A549 (cell line): ENCODE measurements around the gene SNRK. TPM values are rescaled to one million over a fixed set of nuclear protein-coding genes. Genes with fewer than 3 reads are reported as not detected.

Source experiments
- ATAC-seq, 2 experiments: fragments of 200-7000 bp in 1 of 2; fragments of >200 bp in 1 of 2; cut with Nextera tagmentation in 1 of 2; cut with Tn5 transposase in 1 of 2; 3 replicates each; pipeline versions ENCODE4 v1.8.0 to v1.9.1; 2018 to 2020; ENCODE audit warnings: mild to moderate bottlenecking in 1 of 2, moderate library complexity in 1 of 2
- CTCF ChIA-PET: fragments of 300-600 bp; sonication (Branson Sonifier 250); formaldehyde crosslinking; extraction: SDS; loops from one replicate; lab custom pipeline; 2021; ENCODE audit warnings: antibody characterized with exemption, inconsistent platforms; lab: Yijun Ruan, JAX
- POLR2A ChIA-PET: fragments of 350-600 bp; formaldehyde crosslinking; extraction: SDS; loops from one replicate; lab custom pipeline; 2021; ENCODE audit warnings: antibody characterized with exemption, inconsistent platforms; lab: Yijun Ruan, JAX
- DNase-seq, 2 experiments: peaks; one replicate each; pipeline versions ENCODE4 v3.0.0 to v3.0.0-alpha.2; 2011 to 2016; ENCODE audit warnings: low read depth in 1 of 2, low spot score in 1 of 2
- FAIRE-seq: peaks from 2 replicates; lab custom pipeline; 2011; peaks lifted over from hg19 to GRCh38; lab: Jason Lieb, UNC
- H3K27ac ChIP-seq, 2 experiments: fragments of >200 bp; sonication (Bioruptor Twin); formaldehyde crosslinking; 3 replicates each; pipeline ENCODE4 v1.5.1; 2016 to 2017
- H3K4me1 ChIP-seq: fragments of >200 bp; sonication (Bioruptor Twin); formaldehyde crosslinking; 3 replicates; pipeline ENCODE4 v1.6.1; 2016
- H3K4me2 ChIP-seq: fragments of >200 bp; sonication (Bioruptor Twin); formaldehyde crosslinking; 3 replicates; pipeline ENCODE4 v1.6.1; 2016
- H3K4me3 ChIP-seq: fragments of >200 bp; sonication (Bioruptor Twin); formaldehyde crosslinking; 3 replicates; pipeline ENCODE4 v1.5.1; 2016
- H3K9me3 ChIP-seq: fragments of >200 bp; sonication (Bioruptor Twin); formaldehyde crosslinking; 3 replicates; pipeline ENCODE4 v1.6.1; 2016
- BHLHE40 ChIP-seq: IDR thresholded peaks from 2 replicates; pipeline ENCODE4 v1.6.1; 2012; ENCODE audit warnings: low read depth, low read length, inconsistent platforms
- CEBPB ChIP-seq, 2 experiments: fragments of >200 bp in 1 of 2; sonication (Bioruptor Twin) in 1 of 2; formaldehyde crosslinking in 1 of 2; IDR thresholded peaks; 2 replicates each; pipeline ENCODE4 v1.6.1; 2012 to 2016
- CHD4 ChIP-seq: fragments of 200-600 bp; sonication (generic); IDR thresholded peaks from 2 replicates; pipeline ENCODE4 v1.6.1; 2016; ENCODE audit warnings: antibody characterized with exemption, mild to moderate bottlenecking, borderline replicate concordance
- EHF ChIP-seq: fragments of 250-450 bp; sonication (Bioruptor Pico); IDR thresholded peaks from 2 replicates; pipeline ENCODE4 v1.5.0; 2020; ENCODE audit warnings: mild to moderate bottlenecking
- FOXS1 ChIP-seq: fragments of 250-450 bp; sonication (Bioruptor Pico); IDR thresholded peaks from 2 replicates; pipeline ENCODE4 v1.5.0; 2020; ENCODE audit warnings: mild to moderate bottlenecking, moderate library complexity
- GATA3 ChIP-seq: IDR thresholded peaks from 2 replicates; pipeline ENCODE4 v1.6.1; 2012; ENCODE audit warnings: borderline replicate concordance
- HDAC2 ChIP-seq: fragments of 200-600 bp; sonication (generic); IDR thresholded peaks from 2 replicates; pipeline ENCODE4 v1.6.1; 2016
- HOXB5 ChIP-seq: fragments of 250-450 bp; sonication (Bioruptor Pico); IDR thresholded peaks from 2 replicates; pipeline ENCODE4 v1.5.0; 2020; ENCODE audit warnings: mild to moderate bottlenecking, moderate library complexity
- JUN ChIP-seq, 2 experiments: fragments of >200 bp; sonication (Bioruptor Twin); formaldehyde crosslinking; IDR thresholded peaks; 2 replicates in 1 of 2; 3 replicates in 1 of 2; pipeline ENCODE4 v1.6.1; 2016 to 2017
- KDM5A ChIP-seq: fragments of 200-600 bp; sonication (generic); IDR thresholded peaks from 2 replicates; pipeline ENCODE4 v1.6.1; 2016; ENCODE audit warnings: antibody characterized with exemption, mild to moderate bottlenecking
- MAX ChIP-seq: IDR thresholded peaks from 2 replicates; pipeline ENCODE4 v1.6.1; 2012
- MYC ChIP-seq: IDR thresholded peaks from 2 replicates; pipeline ENCODE4 v1.6.1; 2012; ENCODE audit warnings: mild to moderate bottlenecking, inconsistent platforms, low read length, improper control_type of control experiment, borderline replicate concordance
- PBX3 ChIP-seq: IDR thresholded peaks from 2 replicates; pipeline ENCODE4 v1.6.1; 2012
- POLR2AphosphoS2 ChIP-seq: conservative IDR thresholded peaks from 2 replicates; pipeline ENCODE4 v1.6.1; 2012; ENCODE audit warnings: low read length, improper control_type of control experiment, inconsistent platforms
- RCOR1 ChIP-seq: fragments of 150-350 bp; IDR thresholded peaks from 2 replicates; pipeline ENCODE4 v1.6.1; 2014; ENCODE audit warnings: antibody characterized with exemption, low read length, low read depth
- REST ChIP-seq: fragments of 200-600 bp; sonication (generic); IDR thresholded peaks from 2 replicates; pipeline ENCODE4 v1.6.1; 2016; ENCODE audit warnings: antibody characterized with exemption, mild to moderate bottlenecking, moderate library complexity
- RNF2 ChIP-seq: fragments of 200-600 bp; sonication (generic); IDR thresholded peaks from 2 replicates; pipeline ENCODE4 v1.6.1; 2016; ENCODE audit warnings: low read depth, mild to moderate bottlenecking, antibody characterized with exemption, moderate library complexity, borderline replicate concordance
- SREBF2 ChIP-seq: fragments of 450-650 bp; IDR thresholded peaks from 2 replicates; pipeline ENCODE4 v1.6.1; 2014; ENCODE audit warnings: mild to moderate bottlenecking, moderate library complexity
- TFCP2L1 ChIP-seq: fragments of 250-450 bp; sonication (Bioruptor Pico); IDR thresholded peaks from 2 replicates; pipeline ENCODE4 v1.5.0; 2021; ENCODE audit warnings: mild to moderate bottlenecking
- USF2 ChIP-seq: fragments of 450-650 bp; IDR thresholded peaks from 2 replicates; pipeline ENCODE4 v1.6.1; 2014; ENCODE audit warnings: antibody characterized with exemption
- WGBS: methylation state at CpG from one replicate; pipeline ENCODE4 v1.1.6; 2017; ENCODE audit errors: missing lambda C conversion rate; 5-methylcytosine and 5-hydroxymethylcytosine counted together
- polyA plus RNA-seq, 4 experiments: library from polyadenylated mRNA; depleted of rRNA in 3 of 4; stranded (reverse); fragments of >200 nt; fragmentation: RNase III in 1 of 4; extraction: RNeasy Plus Mini Kit Qiagen cat#74134 plus additional on column Dnase treatment in 1 of 4; gene quantifications; 2 replicates in 3 of 4; 3 replicates in 1 of 4; pipeline ENCODE4 v1.2.3, GENCODE V29; 2011 to 2017

The SNRK gene
- polyA plus RNA-seq, 2 of the 4 experiments (the other 2 are of a cell fraction) = 3.5 to 7.2 TPM

- Histone ChIP-seq H3K4me1 (no peaks in the 10 kb centered on the region), H3K4me3 (no peak overlapping the region), H3K27ac (no peak overlapping the region), H3K4me2 (no peak overlapping the region), H3K9me3 (no peaks in the 10 kb centered on the region)
- 94% methylated on average over 3 of the region's 9 CpGs for WGBS
- FAIRE-seq (no peak), ATAC-seq (no peak), DNase-seq (no peak)
- ChIA-PET CTCF (no interaction called here), POLR2A (no interaction called here)
- no peak for TF ChIP-seq HDAC2
- TF ChIP-seq RNF2 = no peak
- TF ChIP-seq GATA3 = no peak
Observed at GRCh38 chr3:43366885-43367284, 80.5 kb downstream of the SNRK start.

GRCh38 chr3:43369404-43370292 is 83.3 kb downstream of the SNRK start:
- H3K4me2 ChIP-seq = no peak overlapping the region
- FAIRE-seq = no peak
- ChIA-PET POLR2A (no interaction called here), CTCF (no interaction called here)
- no peak overlapping the region for H3K4me3 ChIP-seq
- H3K9me3 ChIP-seq = no peaks in the 10 kb centered on the region
- TF ChIP-seq SREBF2 (no peak), MYC (no peak)
- whole genome bisulfite sequencing = 96% methylated on average over 4 of the region's 8 CpGs
- DNase-seq = no peak
- no peaks in the 10 kb centered on the region for H3K4me1 ChIP-seq
- no peak overlapping the region for H3K27ac ChIP-seq
- ATAC-seq = no peak

- TF ChIP-seq MAX = no peak
- no peak for TF ChIP-seq JUN (IDR thresholded peaks at IDR 0.05)
- TF ChIP-seq HOXB5 (CRISPR knock-in tag) = no peak
- TF ChIP-seq SREBF2 = no peak
- no peak for TF ChIP-seq KDM5A
- no peak for TF ChIP-seq EHF (CRISPR knock-in tag)
- TF ChIP-seq POLR2AphosphoS2 = no peak
- TF ChIP-seq RNF2 = no peak
- FAIRE-seq = no peak
- CTCF ChIA-PET = no interaction called here
Observed at GRCh38 chr3:43370293-43370980, 84.1 kb downstream of the SNRK start.

GRCh38 chr3:43371494-43371893 is 85.2 kb downstream of the SNRK start:
- CTCF ChIA-PET = no interaction called here

More at GRCh38 chr3:43370293-43370980, 84.1 kb downstream of the SNRK start:
- Histone ChIP-seq H3K27ac (no peak overlapping the region), H3K9me3 (no peaks in the 10 kb centered on the region), H3K4me2 (no peak overlapping the region), H3K4me3 (no peak overlapping the region), H3K4me1 (no peaks in the 10 kb centered on the region)
- ATAC-seq (no peak), DNase-seq (no peak)
- 66% methylated on average over 6 of the region's 6 CpGs for WGBS
- POLR2A ChIA-PET = no interaction called here

More at GRCh38 chr3:43371494-43371893, 85.2 kb downstream of the SNRK start:
- Histone ChIP-seq H3K4me3 (no peak overlapping the region), H3K9me3 (no peaks in the 10 kb centered on the region), H3K4me2 (no peak overlapping the region), H3K4me1 (no peaks in the 10 kb centered on the region)
- no peak for FAIRE-seq
- 61% methylated on average over 3 of the region's 3 CpGs for WGBS
- no peak for DNase-seq
- TF ChIP-seq CHD4 = no peak
- TF ChIP-seq BHLHE40 = no peak
- no peak for TF ChIP-seq HOXB5 (CRISPR knock-in tag)
- TF ChIP-seq TFCP2L1 (CRISPR knock-in tag) = no peak
- TF ChIP-seq FOXS1 (CRISPR knock-in tag) = no peak
- TF ChIP-seq KDM5A = no peak
- TF ChIP-seq PBX3 = no peak
- no peak for TF ChIP-seq POLR2AphosphoS2
- TF ChIP-seq REST = no peak
- TF ChIP-seq RCOR1 = no peak
- no peak for TF ChIP-seq USF2
- no peak for TF ChIP-seq CEBPB (IDR thresholded peaks at IDR 0.05)
- TF ChIP-seq, all 56 proteins: peak for 0
- POLR2A ChIA-PET = no interaction called here
- ATAC-seq = no peak
- no peak overlapping the region for H3K27ac ChIP-seq
